HG03045 (cell line): ENCODE data around the gene TBL1Y.
"Not testable (repeated sequence)": the region's sequence is repeated elsewhere in the genome, so short reads cannot be mapped to it uniquely, and the experiment has no call there.

Experiments used
- ATAC-seq: cut with Tn5 transposase; IDR thresholded peaks from one replicate; pipeline ENCODE4 v1.9.1; 2021; ENCODE audit warnings: mild to moderate bottlenecking, moderate library complexity; ENCODE audit not compliant: unreplicated experiment

The TBL1Y gene

DNA sequence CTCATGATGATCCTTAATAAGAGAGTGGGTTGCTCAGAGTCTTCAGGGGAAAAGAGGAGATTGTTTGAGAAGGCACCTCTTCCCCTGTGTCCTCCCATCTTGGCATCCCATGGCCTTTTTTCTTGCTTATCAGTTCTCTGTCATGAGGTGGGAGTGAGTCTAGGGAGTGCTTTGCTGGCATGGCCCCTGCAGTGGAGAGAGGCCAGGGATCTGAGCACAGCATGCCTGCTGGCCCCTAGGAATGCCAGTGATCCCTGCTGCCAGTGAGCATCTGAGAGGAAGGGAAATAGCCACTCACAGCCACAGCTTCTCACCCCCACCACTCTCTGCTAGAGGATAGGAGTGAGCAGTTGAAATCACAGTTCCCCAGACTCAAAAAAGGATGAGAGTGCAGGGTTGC is 168.2 kb downstream of the TBL1Y start:
- no peak for ATAC-seq

DNA sequence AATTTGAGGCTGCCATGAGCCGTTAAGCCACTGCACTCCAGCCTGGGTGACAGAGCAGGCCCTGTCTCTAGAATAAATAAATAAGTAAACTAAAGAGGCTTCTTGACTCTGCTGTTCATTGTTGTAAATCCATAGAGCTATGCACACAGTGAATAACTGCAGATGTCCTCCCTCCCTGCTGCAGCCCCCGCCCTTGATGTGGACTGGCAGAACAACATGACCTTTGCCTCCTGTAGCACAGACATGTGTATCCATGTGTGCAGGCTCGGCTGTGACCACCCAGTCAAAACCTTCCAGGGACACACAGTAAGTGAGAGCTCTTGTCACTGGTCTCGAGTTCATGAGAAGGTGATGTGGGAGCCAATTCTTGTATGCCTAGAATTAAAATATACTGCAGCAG is 170.1 kb downstream of the TBL1Y start:
- ATAC-seq = not testable (repeated sequence)

DNA sequence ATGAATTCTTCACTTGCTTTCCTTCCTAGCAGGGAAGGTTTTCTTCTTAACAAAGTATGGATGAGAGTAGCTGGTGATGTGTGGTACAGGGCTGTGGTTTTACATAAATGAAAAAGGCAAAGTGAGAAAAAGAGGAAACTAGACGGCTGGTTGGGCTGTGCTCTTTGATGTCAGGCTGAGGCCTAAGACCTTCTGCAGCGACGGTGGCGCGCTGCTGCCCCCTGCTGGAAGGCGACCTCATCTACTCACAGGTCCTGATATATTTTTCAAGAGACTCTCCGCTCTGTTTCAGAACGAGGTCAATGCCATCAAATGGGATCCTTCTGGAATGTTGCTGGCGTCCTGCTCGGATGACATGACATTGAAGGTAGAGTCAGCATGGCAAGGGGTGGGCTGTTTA is 175.1 kb downstream of the TBL1Y start:
- ATAC-seq = no peak

DNA sequence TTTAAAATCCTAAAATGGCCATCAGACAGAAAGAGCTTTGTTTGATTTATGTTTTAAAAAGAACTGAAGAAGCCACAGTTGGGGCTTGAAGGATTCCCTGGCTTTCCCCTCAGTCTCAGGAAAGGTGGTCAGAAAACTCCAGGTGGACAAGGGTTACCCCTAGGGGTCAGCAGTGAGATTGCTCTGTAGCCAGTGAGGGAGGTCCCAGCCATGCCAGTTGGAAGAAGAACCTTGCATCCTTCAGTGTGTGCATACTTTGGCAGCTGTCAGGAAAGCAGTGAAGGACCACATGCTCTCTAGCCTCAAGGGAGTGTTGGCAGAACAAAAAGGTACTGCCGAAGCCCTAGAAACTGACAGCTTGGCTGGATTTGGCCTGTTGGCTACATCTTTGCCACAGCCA is 182.3 kb downstream of the TBL1Y start:
- no peak for ATAC-seq

DNA sequence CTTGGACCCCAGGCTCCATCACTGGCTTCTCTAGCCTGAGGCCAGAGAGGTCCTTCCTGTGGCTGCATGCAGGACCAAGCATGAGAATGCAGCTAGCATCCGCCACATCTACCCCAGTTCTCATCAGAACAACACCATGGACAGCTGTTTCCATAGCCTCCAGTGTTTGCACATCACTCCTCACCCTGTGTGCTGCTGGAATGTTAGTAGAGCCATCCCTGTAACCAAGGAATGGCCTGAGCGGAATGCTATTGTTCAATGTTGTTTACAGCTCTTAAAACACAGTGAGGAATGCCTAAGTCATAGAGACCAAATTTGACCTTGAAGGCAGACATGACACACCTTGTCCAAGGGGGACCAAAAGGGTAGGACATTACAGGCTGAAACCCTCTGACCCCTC is 183.9 kb downstream of the TBL1Y start:
- ATAC-seq = no peak

DNA sequence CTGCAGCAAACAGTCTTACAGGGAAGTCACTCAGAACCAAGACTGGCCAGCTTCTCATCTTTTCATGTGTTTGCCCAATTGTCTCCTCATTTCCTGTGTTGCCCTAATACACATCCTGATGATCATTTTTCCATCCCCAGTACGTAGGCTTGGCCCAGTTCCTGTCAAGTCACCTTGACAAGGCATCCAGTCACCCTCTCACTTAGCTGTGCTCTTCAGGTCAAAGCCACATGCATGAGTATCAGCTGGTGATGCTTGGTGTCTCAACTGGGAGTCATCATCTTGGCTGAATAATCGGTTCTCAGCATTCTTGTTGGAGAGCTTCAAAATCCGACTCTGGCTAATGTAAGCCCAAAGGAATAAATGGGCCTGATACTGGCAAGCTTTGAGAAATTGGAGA is 186.5 kb downstream of the TBL1Y start:
- ATAC-seq = no peak

DNA sequence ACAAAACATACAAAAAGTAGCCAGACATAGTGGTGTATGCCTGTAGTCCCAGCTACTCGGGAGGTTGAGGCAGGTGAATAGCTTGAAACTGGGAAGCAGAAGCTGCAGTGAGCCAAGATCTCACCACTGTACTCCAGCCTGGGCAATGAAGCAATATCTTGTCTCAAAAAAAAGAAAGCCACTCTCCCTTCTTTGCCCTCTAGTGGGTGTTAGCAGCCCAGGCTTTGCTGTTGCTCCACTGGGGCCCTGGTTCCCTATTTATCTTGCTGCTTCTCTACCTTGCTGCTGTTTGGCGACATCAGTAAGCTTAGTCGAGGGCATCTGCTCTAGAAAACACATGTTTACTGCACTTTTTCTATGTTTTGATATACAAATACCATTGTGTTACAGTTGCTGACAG is 189.2 kb downstream of the TBL1Y start:
- no peak for ATAC-seq

DNA sequence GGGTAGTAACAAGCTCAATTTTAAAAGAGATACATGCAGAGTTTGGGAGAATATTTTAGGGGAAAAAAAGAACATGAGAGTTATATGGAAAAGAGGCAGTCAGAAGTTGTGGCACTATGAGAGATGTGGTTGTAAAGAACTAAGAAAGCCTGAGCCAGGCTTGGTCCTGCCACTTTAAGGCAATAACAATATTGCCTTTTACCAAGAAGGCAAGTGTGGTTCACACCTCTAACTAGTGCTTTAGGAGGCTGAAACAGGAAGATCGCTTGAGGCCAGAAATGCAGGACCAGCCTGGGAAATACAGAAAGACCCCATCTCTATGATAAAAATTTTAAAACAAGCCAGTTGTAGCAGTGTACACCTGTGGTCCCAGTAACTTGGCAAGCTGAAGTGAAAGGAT is 192.2 kb downstream of the TBL1Y start:
- ATAC-seq = no peak

DNA sequence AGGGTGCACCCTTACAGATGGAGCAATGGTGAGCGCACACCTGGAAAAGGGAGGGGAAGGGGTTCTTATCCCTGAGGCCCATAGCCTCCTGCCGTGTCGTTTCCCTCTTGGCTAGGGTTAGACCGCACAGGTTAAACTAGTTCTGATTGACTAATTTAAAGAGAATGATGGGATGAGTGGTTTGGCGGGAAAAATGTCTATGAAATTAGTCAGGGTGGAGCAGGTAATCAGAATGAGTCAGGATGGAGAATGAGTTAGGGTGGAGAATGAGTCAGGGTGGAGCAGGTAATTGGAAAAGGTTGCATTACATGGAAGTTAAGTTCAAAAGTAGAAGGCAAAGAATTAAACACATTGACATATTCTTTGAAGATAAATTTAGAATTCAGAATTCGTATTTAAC is 196.7 kb downstream of the TBL1Y start:
- ATAC-seq = no peak

DNA sequence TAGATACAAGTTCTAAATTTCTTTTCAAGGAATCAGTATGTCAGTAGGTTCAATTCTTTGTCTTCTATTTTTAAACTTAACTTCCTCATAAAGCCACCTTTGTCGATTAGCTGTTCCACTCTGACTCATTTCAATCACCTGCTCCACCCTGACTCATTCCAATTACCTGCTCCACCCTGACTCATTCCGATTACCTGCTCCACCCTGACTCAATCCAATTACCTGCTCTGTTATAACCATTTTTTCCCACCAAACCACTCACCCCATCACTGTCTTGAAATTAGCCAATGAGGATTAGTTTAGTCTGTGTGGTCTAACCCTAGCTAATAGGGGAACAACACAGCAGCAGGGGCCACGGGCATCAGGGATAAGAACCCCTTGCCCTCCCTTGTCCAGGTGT is 199.6 kb downstream of the TBL1Y start:
- ATAC-seq = no peak

DNA sequence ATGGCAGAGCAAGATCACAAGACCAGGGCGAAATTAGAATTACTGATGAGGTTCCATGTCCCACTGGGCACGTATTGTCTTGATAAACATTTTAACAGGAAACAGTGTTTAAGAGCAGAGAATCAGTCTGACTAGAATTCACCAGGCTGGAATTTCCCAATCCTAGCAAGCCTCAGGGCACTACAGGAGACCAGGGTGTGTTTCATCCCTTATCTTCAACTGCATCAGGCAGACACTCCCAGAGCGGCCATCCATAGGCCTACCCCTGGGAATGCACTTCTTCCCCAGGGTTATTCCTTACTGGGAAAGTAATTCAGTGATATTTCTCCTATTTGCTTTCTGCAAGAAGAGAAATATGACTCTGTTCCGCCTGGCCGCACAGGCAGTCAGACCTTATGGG is 205.4 kb downstream of the TBL1Y start:
- ATAC-seq = no peak

DNA sequence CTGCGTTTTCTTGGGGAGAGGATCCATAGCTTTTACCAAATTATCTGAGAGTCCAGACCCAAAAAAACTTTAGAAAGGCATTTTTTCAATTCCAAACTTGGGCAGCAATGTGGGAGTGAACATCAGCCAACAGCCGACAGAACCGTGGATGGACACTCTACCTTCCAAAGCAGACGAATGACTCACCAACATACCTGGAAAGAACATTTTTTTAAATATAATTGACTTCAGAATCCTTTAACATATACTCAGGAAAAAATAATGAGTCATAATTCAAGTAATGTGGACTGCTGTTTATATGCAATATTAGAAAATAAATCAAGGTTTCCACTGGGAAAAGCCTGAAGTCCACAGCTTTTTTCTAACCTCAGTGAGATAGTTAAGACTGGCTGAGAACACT is 211.7 kb downstream of the TBL1Y start:
- no peak for ATAC-seq

DNA sequence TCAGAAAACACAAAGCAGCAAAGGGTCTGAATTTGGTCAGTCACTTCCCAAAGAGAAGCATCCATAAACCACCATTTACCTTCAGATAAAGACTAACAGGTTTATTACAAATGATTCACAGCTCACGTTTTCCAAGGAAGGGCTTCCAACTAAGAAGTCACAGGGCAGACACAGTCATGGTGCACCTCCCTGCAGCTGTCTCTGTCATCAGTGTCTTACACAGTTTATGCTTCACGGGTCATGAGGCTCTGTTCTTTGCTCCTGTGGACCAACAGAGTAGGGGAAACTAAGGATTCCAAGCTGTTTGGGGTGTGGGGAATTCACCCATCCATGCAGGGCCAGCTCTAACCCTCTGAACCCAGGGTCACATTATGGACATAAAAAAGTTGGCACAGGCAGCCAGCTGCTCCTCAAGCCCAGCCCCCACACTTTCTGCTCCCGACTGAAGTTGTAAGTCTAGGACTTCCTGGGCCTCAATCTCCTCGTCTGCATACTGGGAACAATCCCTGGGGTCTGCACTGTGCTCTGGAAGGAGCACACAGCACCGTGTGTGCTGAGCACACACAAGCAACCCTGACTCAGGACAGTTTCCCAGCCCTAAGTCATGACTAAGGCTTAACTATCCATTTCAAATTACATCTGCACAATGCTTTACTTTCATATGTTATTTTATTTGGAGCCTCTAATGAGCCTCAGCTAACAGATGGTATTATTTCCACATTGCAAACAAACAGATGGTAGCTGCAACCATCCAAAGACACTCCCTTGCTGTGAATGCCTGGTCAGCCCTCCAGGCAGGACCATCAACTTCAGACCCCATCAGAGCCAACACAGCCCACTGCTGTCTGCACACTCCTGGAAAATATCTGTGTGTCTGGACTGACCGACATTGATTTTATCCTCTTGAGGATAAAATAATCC is 214.9 kb downstream of the TBL1Y start:
- ATAC-seq = no peak

DNA sequence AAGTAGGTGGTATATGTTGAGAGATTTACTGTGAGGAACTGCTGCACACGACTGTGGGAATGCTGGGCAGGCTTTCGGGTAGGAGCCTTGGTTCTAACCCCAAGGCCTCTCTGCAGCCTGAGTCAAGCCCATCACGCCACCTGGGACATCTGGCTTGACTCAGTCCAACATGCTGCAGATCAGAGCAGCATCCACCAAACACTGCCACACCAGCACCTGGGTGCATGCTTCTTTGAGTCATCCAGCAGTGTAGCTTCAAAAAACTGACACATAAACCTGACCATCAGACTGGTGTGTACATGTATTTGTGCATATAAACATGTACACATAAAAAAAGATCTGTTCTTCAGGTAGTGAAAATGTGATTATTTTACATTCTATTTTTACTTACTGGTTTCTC is 217.7 kb downstream of the TBL1Y start:
- ATAC-seq = no peak
